Natural killer cell (primary cell): ENCODE data around the gene SLC25A21. TPM values are rescaled to one million over a fixed set of nuclear protein-coding genes. Genes with fewer than 3 reads are reported as not detected.

Source experiments
- ATAC-seq, 3 donors: fragments of 150-1000 bp in 2 of 3; fragments of 200-7000 bp in 1 of 3; cut with Tn5 transposase; 1 replicate in 1 of 3; 2 replicates in 2 of 3; pipeline ENCODE4 v1.10.0; 2021; ENCODE audit warnings: mild to moderate bottlenecking in 2 of 3, moderate library complexity in 2 of 3
- DNase-seq, 2 donors: peaks; one replicate each; pipeline versions ENCODE4 v3.0.0 to v3.0.0-alpha.2; 2013 to 2021; ENCODE audit warnings: mixed read lengths in 1 of 2
- H3K27ac ChIP-seq: one replicate; pipeline ENCODE4 v1.5.1; 2013; ENCODE audit warnings: mild to moderate bottlenecking, low read length
- H3K27me3 ChIP-seq: one replicate; pipeline ENCODE4 v1.6.1; 2013; ENCODE audit warnings: low read length; ENCODE audit not compliant: control insufficient read depth, insufficient read depth
- H3K36me3 ChIP-seq: one replicate; pipeline ENCODE4 v1.6.1; 2013; ENCODE audit warnings: low read length; ENCODE audit not compliant: control insufficient read depth, insufficient read depth
- H3K4me1 ChIP-seq: one replicate; pipeline ENCODE4 v1.6.1; 2013; ENCODE audit warnings: low read length; ENCODE audit not compliant: control insufficient read depth, insufficient read depth
- H3K4me3 ChIP-seq: one replicate; pipeline ENCODE4 v1.5.1; 2013; ENCODE audit warnings: low read length
- H3K9me3 ChIP-seq: one replicate; pipeline ENCODE4 v1.6.1; 2013; ENCODE audit warnings: low read length; ENCODE audit not compliant: control insufficient read depth, insufficient read depth
- H3K27ac Mint-ChIP-seq, 2 donors: one replicate each; pipeline ENCODE4 v1.8.0; 2022; ENCODE audit warnings: mild to moderate bottlenecking in 2 of 2, mixed read lengths in 2 of 2, moderate library complexity in 1 of 2
- H3K27me3 Mint-ChIP-seq, 2 donors: one replicate each; pipeline ENCODE4 v1.8.0; 2022; ENCODE audit warnings: low read depth in 2 of 2, mixed read lengths in 2 of 2
- H3K36me3 Mint-ChIP-seq: one replicate; pipeline ENCODE4 v1.8.0; 2022; ENCODE audit warnings: mixed read lengths
- H3K4me1 Mint-ChIP-seq, 2 donors: one replicate each; pipeline ENCODE4 v1.8.0; 2022; ENCODE audit warnings: mixed read lengths in 2 of 2
- H3K4me3 Mint-ChIP-seq: one replicate; pipeline ENCODE4 v1.8.0; 2022; ENCODE audit warnings: mild to moderate bottlenecking, moderate library complexity, mixed read lengths
- H3K9me3 Mint-ChIP-seq, 2 donors: one replicate each; pipeline ENCODE4 v1.8.0; 2022; ENCODE audit warnings: mixed read lengths in 2 of 2
- CTCF ChIP-seq: fragments of 200-600 bp; IDR thresholded peaks from one replicate; pipeline ENCODE4 v1.8.0; 2022; ENCODE audit warnings: antibody characterized with exemption
- WGBS: methylation state at CpG from one replicate; pipeline ENCODE4 v1.1.7; 2013; ENCODE audit warnings: missing lambda C conversion rate; ENCODE audit not compliant: insufficient coverage; 5-methylcytosine and 5-hydroxymethylcytosine counted together
- intact Hi-C: fragments of 100-400 bp; cut with micrococcal nuclease; formaldehyde crosslinking; loops from one replicate; pipeline ENCODE4 v1.14.2; 2022
- total RNA-seq, 4 donors: library from RNA; stranded (reverse); fragments of 120-200 nt in 1 of 4; gene quantifications; one replicate each; pipeline versions ENCODE4 v1.2.3 to v1.2.4, GENCODE V29; 2013 to 2022

SLC25A21 gene
- total RNA-seq, 3 donors from 2014 or later (not counting 1 experiment from before 2014, with no cell fraction given) = not detected

GRCh38 chr14:36955967-36956366, 216.4 kb downstream of the SLC25A21 start:
- Mint-ChIP-seq H3K27me3 (no peaks in the 10 kb centered on the region), H3K4me1 (no peaks in the 10 kb centered on the region), H3K9me3 (peaks cover 0 to 2% of the 10 kb centered on the region in 2 donors), H3K36me3 (no peaks in the 10 kb centered on the region), H3K27ac (no peak overlapping the region), H3K4me3 (no peak overlapping the region)
- ATAC-seq = no peak
- 87% methylated on average over 6 of the region's 7 CpGs for WGBS
- no peak overlapping the region for H3K4me3 ChIP-seq
- H3K9me3 ChIP-seq = no peaks in the 10 kb centered on the region
- no peak for DNase-seq
- no peak for TF ChIP-seq CTCF
- H3K27me3 ChIP-seq = no peaks in the 10 kb centered on the region
- no peaks in the 10 kb centered on the region for H3K36me3 ChIP-seq
- H3K27ac ChIP-seq = no peak overlapping the region
- intact Hi-C loops = no loop called here
- no peaks in the 10 kb centered on the region for H3K4me1 ChIP-seq

GRCh38 chr14:36955376-36955775, 217.0 kb downstream of the SLC25A21 start:
- Mint-ChIP-seq H3K27ac (no peak overlapping the region), H3K4me3 (no peak overlapping the region), H3K9me3 (peaks cover 0 to 5% of the 10 kb centered on the region in 2 donors), H3K27me3 (no peaks in the 10 kb centered on the region), H3K36me3 (no peaks in the 10 kb centered on the region), H3K4me1 (no peaks in the 10 kb centered on the region)
- ATAC-seq (no peak), DNase-seq (no peak)
- Histone ChIP-seq H3K9me3 (no peaks in the 10 kb centered on the region), H3K27ac (no peak overlapping the region), H3K4me3 (no peak overlapping the region), H3K36me3 (no peaks in the 10 kb centered on the region), H3K27me3 (no peaks in the 10 kb centered on the region), H3K4me1 (no peaks in the 10 kb centered on the region)
- intact Hi-C loops = no loop called here
- no peak for TF ChIP-seq CTCF

- H3K4me1 ChIP-seq = no peaks in the 10 kb centered on the region
- ATAC-seq (no peak), DNase-seq (no peak)
- no peaks in the 10 kb centered on the region for H3K9me3 ChIP-seq
- no peaks in the 10 kb centered on the region for H3K4me1 Mint-ChIP-seq
- H3K27me3 Mint-ChIP-seq = no peaks in the 10 kb centered on the region
- H3K27ac ChIP-seq = no peak overlapping the region
- H3K27me3 ChIP-seq = no peaks in the 10 kb centered on the region
- WGBS = 94% methylated on average over 3 of the region's 3 CpGs
- no peak overlapping the region for H3K4me3 Mint-ChIP-seq
- H3K36me3 ChIP-seq = no peaks in the 10 kb centered on the region
- H3K4me3 ChIP-seq = no peak overlapping the region
- peaks cover 3 to 5% of the 10 kb centered on the region in 2 donors for H3K9me3 Mint-ChIP-seq
- no peak overlapping the region for H3K27ac Mint-ChIP-seq
- H3K36me3 Mint-ChIP-seq = no peaks in the 10 kb centered on the region
- intact Hi-C loops = no loop called here
- TF ChIP-seq CTCF = no peak
Observed at GRCh38 chr14:36952689-36953088, 219.7 kb downstream of the SLC25A21 start.

- H3K4me3 ChIP-seq = no peak overlapping the region
- ATAC-seq = no peak
- H3K36me3 ChIP-seq = no peaks in the 10 kb centered on the region
- Mint-ChIP-seq H3K27ac (no peak overlapping the region), H3K4me3 (no peak overlapping the region), H3K9me3 (peaks cover 3 to 5% of the 10 kb centered on the region in 2 donors), H3K27me3 (no peaks in the 10 kb centered on the region), H3K4me1 (no peaks in the 10 kb centered on the region), H3K36me3 (no peaks in the 10 kb centered on the region)
- TF ChIP-seq CTCF = no peak
- 57% methylated on average over 1 of the region's 2 CpGs for WGBS
- H3K27ac ChIP-seq = no peak overlapping the region
- intact Hi-C loops = no loop called here
- H3K27me3 ChIP-seq = no peaks in the 10 kb centered on the region
- no peaks in the 10 kb centered on the region for H3K4me1 ChIP-seq
- H3K9me3 ChIP-seq = no peaks in the 10 kb centered on the region
- DNase-seq = no peak
Observed at GRCh38 chr14:36951380-36951911, 221.0 kb downstream of the SLC25A21 start.
